Glutamatergic neuron (in vitro differentiated cells): ENCODE results near the gene TRRAP. TPM values are rescaled to one million over a fixed set of nuclear protein-coding genes. Genes with fewer than 3 reads are reported as not detected.

ENCODE experiments used
- DNase-seq: peaks from one replicate; pipeline ENCODE4 v3.0.0; 2022
- H3K27ac Mint-ChIP-seq: one replicate; pipeline ENCODE4 v1.8.0; 2020; ENCODE audit warnings: mild to moderate bottlenecking, mixed read lengths, inconsistent platforms; ENCODE audit not compliant: unreplicated experiment
- H3K27me3 Mint-ChIP-seq: one replicate; pipeline ENCODE4 v1.8.0; 2020; ENCODE audit warnings: mild to moderate bottlenecking, moderate library complexity, mixed read lengths, inconsistent platforms; ENCODE audit not compliant: unreplicated experiment
- H3K36me3 Mint-ChIP-seq: one replicate; pipeline ENCODE4 v1.8.0; 2020; ENCODE audit warnings: mild to moderate bottlenecking, mixed read lengths, inconsistent platforms; ENCODE audit not compliant: unreplicated experiment
- H3K4me1 Mint-ChIP-seq: one replicate; pipeline ENCODE4 v1.8.0; 2020; ENCODE audit warnings: mild to moderate bottlenecking, low read depth, mixed read lengths, inconsistent platforms; ENCODE audit not compliant: unreplicated experiment
- H3K4me3 Mint-ChIP-seq: one replicate; pipeline ENCODE4 v1.8.0; 2020; ENCODE audit warnings: mild to moderate bottlenecking, mixed read lengths, inconsistent platforms; ENCODE audit not compliant: unreplicated experiment
- H3K9me3 Mint-ChIP-seq: one replicate; pipeline ENCODE4 v1.8.0; 2020; ENCODE audit warnings: mild to moderate bottlenecking, moderate library complexity, mixed read lengths, inconsistent platforms; ENCODE audit not compliant: unreplicated experiment
- CTCF ChIP-seq: fragments of 200-600 bp; sonication (generic); IDR thresholded peaks from one replicate; pipeline ENCODE4 v1.5.0; 2021; ENCODE audit not compliant: partially characterized antibody, unreplicated experiment
- total RNA-seq: library from RNA; stranded (reverse); fragmentation: NEBNext Ultra II Directional; extraction: Animal tissue kit (Norgen Biotek cat#: 25700); gene quantifications from one replicate; pipeline ENCODE4 v1.2.1, GENCODE V29; 2021; ENCODE audit not compliant: unreplicated experiment

The TRRAP gene
- total RNA-seq, 1 donor from 2014 or later, result 68.7 TPM

GRCh38 chr7:98995523-98996149 lies 117.3 kb downstream of the TRRAP start:
- Mint-ChIP-seq H3K9me3 (no peaks in the 10 kb centered on the region), H3K4me1 (no peaks in the 10 kb centered on the region)

GRCh38 chr7:98996150-98996552 lies 117.8 kb downstream of the TRRAP start:
- no peaks in the 10 kb centered on the region for H3K4me1 Mint-ChIP-seq
- H3K27ac Mint-ChIP-seq, result no peak overlapping the region
- DNase-seq, result no peak
- H3K4me3 Mint-ChIP-seq, result no peak overlapping the region
- no peaks in the 10 kb centered on the region for H3K36me3 Mint-ChIP-seq
- H3K9me3 Mint-ChIP-seq, result no peaks in the 10 kb centered on the region
- no peak for TF ChIP-seq CTCF
- no peaks in the 10 kb centered on the region for H3K27me3 Mint-ChIP-seq

More at GRCh38 chr7:98995523-98996149, 117.3 kb downstream of the TRRAP start:
- Mint-ChIP-seq H3K27me3 (peaks cover 2% of the 10 kb centered on the region), H3K27ac (no peak overlapping the region), H3K4me3 (no peak overlapping the region), H3K36me3 (no peaks in the 10 kb centered on the region)
- TF ChIP-seq CTCF, result no peak
- DNase-seq, result no peak

GRCh38 chr7:98997846-98998245 lies 119.5 kb downstream of the TRRAP start:
- Mint-ChIP-seq H3K9me3 (no peaks in the 10 kb centered on the region), H3K27me3 (no peaks in the 10 kb centered on the region), H3K4me1 (no peaks in the 10 kb centered on the region), H3K4me3 (no peak overlapping the region), H3K36me3 (no peaks in the 10 kb centered on the region), H3K27ac (no peak overlapping the region)
- no peak for DNase-seq
- TF ChIP-seq CTCF, result no peak

- no peaks in the 10 kb centered on the region for H3K36me3 Mint-ChIP-seq
- no peaks in the 10 kb centered on the region for H3K27me3 Mint-ChIP-seq
- H3K4me1 Mint-ChIP-seq, result no peaks in the 10 kb centered on the region
- DNase-seq, result no peak
- no peaks in the 10 kb centered on the region for H3K9me3 Mint-ChIP-seq
- no peak overlapping the region for H3K4me3 Mint-ChIP-seq
- no peak for TF ChIP-seq CTCF
- no peak overlapping the region for H3K27ac Mint-ChIP-seq
These were observed 120.7 kb downstream of the TRRAP start for GRCh38 chr7:98998821-98999725.
